Loucy (cell line): ENCODE measurements around the gene ACLY.
"Not testable (repeated sequence)": the region's sequence is repeated elsewhere in the genome, so short reads cannot be mapped to it uniquely, and the experiment has no call there.

Experiments used
- CTCF ChIP-seq: fragments of 200-600 bp; sonication (generic); conservative IDR thresholded peaks from 2 replicates; pipeline ENCODE4 v1.5.1; 2014; ENCODE audit warnings: mild to moderate bottlenecking, antibody characterized with exemption, low read length
- EZH2phosphoT487 ChIP-seq: fragments of 200-600 bp; IDR thresholded peaks from 2 replicates; pipeline ENCODE4 v1.6.1; 2018; ENCODE audit warnings: antibody characterized with exemption, mild to moderate bottlenecking, moderate library complexity, borderline replicate concordance

GRCh38 chr17:41840781-41841180 lies 78.0 kb downstream of the ACLY start:
- not testable (repeated sequence) for TF ChIP-seq CTCF, EZH2phosphoT487
